SH-SY5Y (cell line): ENCODE data around the gene GRID2.

Experiments used
- GATA2 ChIP-seq: IDR thresholded peaks from 2 replicates; pipeline ENCODE4 v1.6.1; 2011; ENCODE audit warnings: mild to moderate bottlenecking, low read depth, low read length
- GATA3 ChIP-seq: IDR thresholded peaks from 2 replicates; pipeline ENCODE4 v1.6.1; 2011; ENCODE audit warnings: low read depth, mild to moderate bottlenecking, low read length, moderate library complexity

DNA sequence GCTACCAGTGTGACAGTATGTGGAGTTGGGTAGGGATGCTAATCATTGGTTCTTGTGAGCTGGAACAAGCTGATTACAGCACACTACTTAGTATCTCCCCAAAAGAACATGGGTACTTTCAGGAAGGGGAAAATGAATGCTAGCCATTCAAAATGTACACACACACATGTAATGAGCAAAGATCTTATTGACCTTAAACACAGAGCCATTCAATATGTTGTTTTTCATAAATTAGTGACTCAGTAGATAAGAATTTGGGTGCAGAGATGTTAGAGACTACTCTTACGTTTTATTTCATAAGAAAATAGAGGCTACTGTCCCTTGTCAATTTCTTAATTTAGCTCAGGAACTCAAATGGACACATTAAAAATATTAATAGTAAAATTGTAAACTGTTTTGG, 1015.3 kb downstream of the GRID2 start:
- TF ChIP-seq GATA3 (no peak), GATA2 (no peak)
